Peyer's patch (tissue), 4 donors: Measurements from ENCODE around the gene MYH7B. TPM values are rescaled to one million over a fixed set of nuclear protein-coding genes. Genes with fewer than 3 reads are reported as not detected.

Source experiments
- DNase-seq, 3 donors: peaks; one replicate each; pipeline ENCODE4 v3.0.0-alpha.2; 2017 to 2019
- H3K27ac ChIP-seq, 4 donors: fragments of 200-600 bp; sonication (generic); one replicate each; pipeline ENCODE4 v1.5.1; 2016 to 2019
- H3K27me3 ChIP-seq, 2 donors: fragments of 200-600 bp; sonication (generic); one replicate each; pipeline ENCODE4 v1.5.1; 2019
- H3K36me3 ChIP-seq, 3 donors: fragments of 200-600 bp; sonication (generic); one replicate each; pipeline ENCODE4 v1.5.1; 2016 to 2019
- H3K4me1 ChIP-seq, 4 donors: fragments of 200-600 bp; sonication (generic); one replicate each; pipeline ENCODE4 v1.5.1; 2016 to 2019
- H3K4me3 ChIP-seq, 4 donors: fragments of 200-600 bp; sonication (generic); 1 replicate in 3 of 4; 2 replicates in 1 of 4; pipeline ENCODE4 v1.5.1; 2016 to 2019; ENCODE audit warnings: mild to moderate bottlenecking in 1 of 4
- H3K9me3 ChIP-seq, 4 donors: fragments of 200-600 bp; sonication (generic); one replicate each; pipeline ENCODE4 v1.5.1; 2016 to 2019; ENCODE audit warnings: mild to moderate bottlenecking in 1 of 4
- POLR2A ChIP-seq, 2 donors: fragments of 450-650 bp; IDR thresholded peaks; one replicate each; pipeline ENCODE4 v1.5.1; 2017; ENCODE audit warnings: antibody characterized with exemption in 2 of 2, mild to moderate bottlenecking in 2 of 2, moderate library complexity in 2 of 2
- total RNA-seq, 4 donors: library from RNA; depleted of rRNA; stranded (reverse); fragments of >200 nt; gene quantifications; one replicate each; pipeline ENCODE4 v1.1.0, GENCODE V29; 2016
- TF ChIP-seq, protein P1 (sequence below), 6 experiments: fragments of 450-650 bp in 4 of 6; fragments of 200-600 bp in 2 of 6; sonication (generic) in 1 of 6; IDR thresholded peaks; one replicate each; pipeline ENCODE4 v1.5.1; 2017 to 2019; ENCODE audit warnings: antibody characterized with exemption in 6 of 6, mild to moderate bottlenecking in 3 of 6, moderate library complexity in 1 of 6

The MYH7B gene
- total RNA-seq, 4 donors from 2014 or later: 0.40 to 2.0 (median 1.4) TPM

GRCh38 chr20:34938466-34939163, 17.1 kb upstream of the MYH7B start:
- DNase-seq: peak in 2 of 3 donors; percentile 70 to 76
- Histone ChIP-seq H3K27ac (peak overlapping the region in 3 of 4 donors; percentile 15 to 62 (median 37)), H3K4me3 (no peak overlapping the region), H3K36me3 (peaks cover 0 to 18% (median 0%) of the 10 kb centered on the region in 3 donors), H3K9me3 (no peaks in the 10 kb centered on the region), H3K27me3 (no peaks in the 10 kb centered on the region), H3K4me1 (no peaks in the 10 kb centered on the region)
- TF ChIP-seq, protein P1, sequence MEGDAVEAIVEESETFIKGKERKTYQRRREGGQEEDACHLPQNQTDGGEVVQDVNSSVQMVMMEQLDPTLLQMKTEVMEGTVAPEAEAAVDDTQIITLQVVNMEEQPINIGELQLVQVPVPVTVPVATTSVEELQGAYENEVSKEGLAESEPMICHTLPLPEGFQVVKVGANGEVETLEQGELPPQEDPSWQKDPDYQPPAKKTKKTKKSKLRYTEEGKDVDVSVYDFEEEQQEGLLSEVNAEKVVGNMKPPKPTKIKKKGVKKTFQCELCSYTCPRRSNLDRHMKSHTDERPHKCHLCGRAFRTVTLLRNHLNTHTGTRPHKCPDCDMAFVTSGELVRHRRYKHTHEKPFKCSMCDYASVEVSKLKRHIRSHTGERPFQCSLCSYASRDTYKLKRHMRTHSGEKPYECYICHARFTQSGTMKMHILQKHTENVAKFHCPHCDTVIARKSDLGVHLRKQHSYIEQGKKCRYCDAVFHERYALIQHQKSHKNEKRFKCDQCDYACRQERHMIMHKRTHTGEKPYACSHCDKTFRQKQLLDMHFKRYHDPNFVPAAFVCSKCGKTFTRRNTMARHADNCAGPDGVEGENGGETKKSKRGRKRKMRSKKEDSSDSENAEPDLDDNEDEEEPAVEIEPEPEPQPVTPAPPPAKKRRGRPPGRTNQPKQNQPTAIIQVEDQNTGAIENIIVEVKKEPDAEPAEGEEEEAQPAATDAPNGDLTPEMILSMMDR (IDR thresholded peaks at IDR 0.05): no peak
- no peak for TF ChIP-seq POLR2A (IDR thresholded peaks at IDR 0.05)

DNA sequence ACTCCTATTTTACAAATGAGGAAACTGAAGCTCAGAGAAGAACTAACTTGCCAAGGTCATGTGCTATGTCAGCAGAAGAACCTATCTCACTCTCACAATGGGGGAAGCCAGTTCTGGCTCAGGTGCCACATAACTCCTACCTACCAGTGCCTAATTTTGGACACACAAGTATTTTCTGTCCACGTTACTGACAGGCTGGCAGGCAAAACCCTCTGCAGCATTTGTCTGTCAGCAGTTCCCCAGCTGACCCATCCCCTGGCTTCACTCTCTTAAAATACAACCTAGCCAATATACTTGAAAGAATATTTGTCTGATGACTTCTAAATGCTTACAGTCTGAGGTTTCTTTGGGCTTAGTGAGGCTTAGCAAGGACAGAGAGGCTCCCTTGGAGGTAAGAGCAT, 15.6 kb upstream of the MYH7B start:
- no peak for TF ChIP-seq POLR2A (IDR thresholded peaks at IDR 0.05)
- TF ChIP-seq, protein P1 (IDR thresholded peaks at IDR 0.05): no peak
- Histone ChIP-seq H3K27ac (no peak overlapping the region), H3K27me3 (no peaks in the 10 kb centered on the region), H3K4me1 (no peaks in the 10 kb centered on the region), H3K4me3 (no peak overlapping the region), H3K36me3 (peaks cover 0 to 18% (median 0%) of the 10 kb centered on the region in 3 donors), H3K9me3 (no peaks in the 10 kb centered on the region)
- DNase-seq: no peak

GRCh38 chr20:34941226-34941625, 14.4 kb upstream of the MYH7B start:
- no peak for DNase-seq
- peaks cover 0 to 15% (median 0%) of the 10 kb centered on the region in 3 donors for H3K36me3 ChIP-seq
- peaks cover 0 to 6% (median 0%) of the 10 kb centered on the region in 4 donors for H3K4me1 ChIP-seq
- no peak overlapping the region for H3K27ac ChIP-seq
- H3K4me3 ChIP-seq: no peak overlapping the region
- no peaks in the 10 kb centered on the region for H3K27me3 ChIP-seq
- no peaks in the 10 kb centered on the region for H3K9me3 ChIP-seq
- TF ChIP-seq, protein P1 (IDR thresholded peaks at IDR 0.05): no peak
- no peak for TF ChIP-seq POLR2A (IDR thresholded peaks at IDR 0.05)

DNA sequence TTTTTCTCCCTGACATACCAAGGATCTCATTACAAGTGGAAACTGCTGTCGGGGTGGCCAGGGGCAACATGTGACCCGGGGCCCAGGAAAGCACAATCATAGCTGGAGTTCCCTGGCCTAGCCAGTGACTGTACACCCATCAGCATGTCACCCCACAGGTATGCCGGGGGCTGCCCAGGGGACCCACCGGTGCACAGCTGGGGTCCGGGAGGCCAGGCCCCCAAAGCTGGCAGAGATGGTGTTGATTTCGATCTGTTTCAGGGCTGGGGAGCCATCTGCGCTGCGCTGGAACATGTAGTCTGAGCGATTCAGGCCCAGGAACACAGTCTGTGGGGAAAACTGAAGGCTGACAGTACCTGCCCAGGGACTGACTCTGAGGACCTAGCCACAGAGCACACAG, 13.4 kb upstream of the MYH7B start:
- Histone ChIP-seq H3K36me3 (peaks cover 0 to 15% (median 0%) of the 10 kb centered on the region in 3 donors), H3K27ac (no peak overlapping the region), H3K9me3 (no peaks in the 10 kb centered on the region), H3K4me1 (peaks cover 0 to 9% (median 0%) of the 10 kb centered on the region in 4 donors), H3K4me3 (no peak overlapping the region), H3K27me3 (no peaks in the 10 kb centered on the region)
- no peak for TF ChIP-seq POLR2A (IDR thresholded peaks at IDR 0.05)
- TF ChIP-seq, protein P1 (IDR thresholded peaks at IDR 0.05): no peak
- DNase-seq: no peak

DNA sequence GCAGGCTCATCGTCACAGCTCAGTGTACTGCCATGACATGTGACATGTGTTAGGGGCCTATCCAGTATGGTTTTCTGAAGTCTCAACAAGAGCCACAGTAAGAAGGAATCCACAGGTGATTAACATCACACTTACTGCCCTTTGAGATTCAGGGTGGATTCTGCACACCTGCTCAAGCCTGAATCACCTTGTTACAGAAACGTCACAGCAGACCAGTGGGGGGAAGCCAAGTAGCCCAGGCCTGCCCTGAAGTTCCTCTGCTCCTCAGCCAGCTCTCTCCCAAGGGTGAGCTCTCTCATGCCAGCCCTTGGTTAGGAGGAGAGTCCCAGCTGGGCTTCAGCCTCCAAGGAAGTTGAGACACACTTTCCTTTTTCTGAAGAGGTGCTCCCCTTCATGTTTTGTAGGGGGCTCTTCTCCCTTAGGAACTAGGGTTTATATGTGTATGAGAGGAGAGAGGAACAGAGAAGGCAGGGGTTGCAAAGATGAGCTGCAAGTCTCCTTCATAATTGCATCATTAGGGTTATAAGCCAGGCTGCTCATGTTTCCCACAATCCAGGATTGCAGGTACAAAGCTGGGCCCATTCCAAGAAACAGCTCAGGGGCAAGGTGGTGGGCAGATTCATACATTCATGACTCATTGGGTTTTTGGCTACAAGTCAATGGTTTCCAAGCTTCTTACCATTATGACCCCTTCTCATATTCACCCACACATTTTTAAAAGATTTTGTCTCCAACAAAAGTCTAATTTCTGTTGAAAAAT, 11.7 kb upstream of the MYH7B start:
- peaks cover 0 to 15% (median 0%) of the 10 kb centered on the region in 3 donors for H3K36me3 ChIP-seq
- no peak for DNase-seq
- H3K27ac ChIP-seq: no peak overlapping the region
- H3K4me3 ChIP-seq: no peak overlapping the region
- no peaks in the 10 kb centered on the region for H3K27me3 ChIP-seq
- H3K9me3 ChIP-seq: no peaks in the 10 kb centered on the region
- TF ChIP-seq, protein P1 (IDR thresholded peaks at IDR 0.05): no peak
- TF ChIP-seq POLR2A (IDR thresholded peaks at IDR 0.05): no peak
- H3K4me1 ChIP-seq: peaks cover 0 to 9% (median 0%) of the 10 kb centered on the region in 4 donors
